Stimulated activated CD8-positive, alpha-beta memory T cell treated with anti-CD3 and anti-CD28 coated beads, Interleukin-12 subunit alpha, Interleukin-12 subunit beta, amount 100 ng/mL, for 24 hours (primary cell): Measurements from ENCODE around the gene TSPOAP1.

ENCODE experiments used
- DNase-seq: peaks from one replicate; pipeline ENCODE4 v3.0.0-alpha.2; 2020; ENCODE audit errors: extremely low read depth

The TSPOAP1 gene, protein sequence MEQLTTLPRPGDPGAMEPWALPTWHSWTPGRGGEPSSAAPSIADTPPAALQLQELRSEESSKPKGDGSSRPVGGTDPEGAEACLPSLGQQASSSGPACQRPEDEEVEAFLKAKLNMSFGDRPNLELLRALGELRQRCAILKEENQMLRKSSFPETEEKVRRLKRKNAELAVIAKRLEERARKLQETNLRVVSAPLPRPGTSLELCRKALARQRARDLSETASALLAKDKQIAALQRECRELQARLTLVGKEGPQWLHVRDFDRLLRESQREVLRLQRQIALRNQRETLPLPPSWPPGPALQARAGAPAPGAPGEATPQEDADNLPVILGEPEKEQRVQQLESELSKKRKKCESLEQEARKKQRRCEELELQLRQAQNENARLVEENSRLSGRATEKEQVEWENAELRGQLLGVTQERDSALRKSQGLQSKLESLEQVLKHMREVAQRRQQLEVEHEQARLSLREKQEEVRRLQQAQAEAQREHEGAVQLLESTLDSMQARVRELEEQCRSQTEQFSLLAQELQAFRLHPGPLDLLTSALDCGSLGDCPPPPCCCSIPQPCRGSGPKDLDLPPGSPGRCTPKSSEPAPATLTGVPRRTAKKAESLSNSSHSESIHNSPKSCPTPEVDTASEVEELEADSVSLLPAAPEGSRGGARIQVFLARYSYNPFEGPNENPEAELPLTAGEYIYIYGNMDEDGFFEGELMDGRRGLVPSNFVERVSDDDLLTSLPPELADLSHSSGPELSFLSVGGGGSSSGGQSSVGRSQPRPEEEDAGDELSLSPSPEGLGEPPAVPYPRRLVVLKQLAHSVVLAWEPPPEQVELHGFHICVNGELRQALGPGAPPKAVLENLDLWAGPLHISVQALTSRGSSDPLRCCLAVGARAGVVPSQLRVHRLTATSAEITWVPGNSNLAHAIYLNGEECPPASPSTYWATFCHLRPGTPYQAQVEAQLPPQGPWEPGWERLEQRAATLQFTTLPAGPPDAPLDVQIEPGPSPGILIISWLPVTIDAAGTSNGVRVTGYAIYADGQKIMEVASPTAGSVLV (N-terminal part only)

DNA sequence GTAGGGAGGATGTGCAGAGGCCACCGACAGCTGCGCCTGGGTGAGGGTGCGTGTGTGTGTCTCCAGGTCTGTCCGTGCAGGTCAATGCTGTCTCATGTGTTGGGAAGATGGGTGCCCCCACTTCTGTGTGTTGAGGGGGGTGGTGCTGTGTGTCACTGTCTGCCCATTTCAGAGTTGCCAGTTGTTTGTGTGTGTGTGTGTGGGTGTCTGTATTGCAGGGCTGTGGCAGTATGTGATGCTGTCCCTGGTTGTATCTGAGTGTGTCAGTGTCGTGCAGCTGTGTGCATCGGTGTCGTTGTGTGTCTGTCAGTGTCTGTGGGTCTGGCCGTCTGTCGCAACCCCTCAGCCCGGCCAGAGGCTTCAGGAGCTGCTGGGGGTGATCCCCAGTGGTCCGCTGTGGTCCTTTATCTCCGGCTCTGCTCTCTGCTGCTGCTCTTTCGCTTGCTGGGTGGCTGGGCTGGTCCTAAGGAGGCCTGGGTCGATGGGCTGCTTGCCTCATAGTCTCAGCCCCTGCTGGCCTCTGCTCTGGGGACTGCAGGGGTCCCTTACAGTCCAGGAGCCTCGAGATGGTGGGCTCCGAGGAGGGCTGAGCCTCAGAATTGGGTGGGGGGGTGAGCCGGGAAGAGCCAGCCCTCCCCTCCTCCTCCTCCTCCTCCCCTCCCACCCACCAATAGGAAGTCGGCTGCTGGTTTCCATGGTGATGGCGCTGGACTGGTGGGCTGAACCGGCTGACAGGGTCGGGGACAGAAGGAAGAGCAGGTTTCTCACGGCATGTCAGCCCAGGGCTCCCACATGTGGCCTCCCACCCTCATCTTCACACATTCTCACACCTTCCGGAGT lies at the start of gene TSPOAP1:
TSS of gene TSPOAP1 (minus strand) at position 601 of the 840 bp plus-strand sequence. CDS start 875 bp downstream, outside the sequence.
- no peak for DNase-seq

- DNase-seq = no peak
These were observed 49.1 kb upstream of the TSPOAP1 start for GRCh38 chr17:58377661-58378060.

DNA sequence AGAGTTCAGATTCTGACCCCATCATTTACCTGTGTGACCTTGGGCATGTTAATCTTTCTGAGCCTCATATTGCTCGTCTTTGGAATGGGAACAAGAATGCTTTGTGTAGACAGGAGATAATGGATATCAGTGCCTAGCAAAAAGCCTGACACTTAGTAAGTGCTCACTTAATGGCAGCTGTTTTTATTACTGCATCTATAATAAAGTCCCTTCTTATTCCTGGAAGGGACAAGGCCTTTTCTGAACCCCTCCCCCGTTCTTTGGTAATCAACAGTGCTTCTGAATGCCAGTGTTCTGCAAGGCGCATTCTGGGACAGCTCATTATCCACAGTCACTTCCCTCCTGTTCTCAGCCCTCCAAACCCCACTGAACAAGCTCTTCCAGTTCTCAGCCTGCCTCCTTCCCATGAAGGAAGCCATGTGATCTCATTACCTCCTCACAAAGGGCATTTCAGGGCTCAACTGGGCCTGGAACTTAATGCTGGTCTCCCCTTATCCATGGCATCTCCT lies 48.6 kb upstream of the TSPOAP1 start:
- DNase-seq = no peak

DNA sequence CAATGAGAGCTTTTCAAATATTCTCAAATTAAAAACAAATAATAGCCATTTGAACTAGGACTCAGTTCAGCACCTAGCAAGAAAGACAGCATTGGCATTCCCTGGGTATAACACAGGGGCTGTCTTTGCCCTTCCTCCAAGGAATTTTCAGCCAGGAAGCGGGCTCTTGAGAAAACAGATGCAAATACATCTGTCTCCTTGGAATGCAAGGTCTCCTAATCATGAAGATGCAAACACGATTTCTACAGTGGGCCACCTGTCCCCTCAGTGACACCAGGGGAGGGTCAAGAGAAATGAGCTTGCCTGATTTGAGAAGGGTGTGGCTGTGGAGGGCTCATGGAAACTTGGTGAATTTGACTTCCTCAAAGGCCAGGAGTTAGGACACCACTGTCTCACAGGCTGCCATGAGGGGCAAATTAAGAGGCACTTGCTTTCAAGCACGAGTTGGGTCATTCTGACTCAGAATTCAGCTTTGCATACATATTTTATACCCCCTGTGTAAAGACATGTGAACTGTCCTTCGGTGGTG lies 47.9 kb upstream of the TSPOAP1 start:
- no peak for DNase-seq

DNA sequence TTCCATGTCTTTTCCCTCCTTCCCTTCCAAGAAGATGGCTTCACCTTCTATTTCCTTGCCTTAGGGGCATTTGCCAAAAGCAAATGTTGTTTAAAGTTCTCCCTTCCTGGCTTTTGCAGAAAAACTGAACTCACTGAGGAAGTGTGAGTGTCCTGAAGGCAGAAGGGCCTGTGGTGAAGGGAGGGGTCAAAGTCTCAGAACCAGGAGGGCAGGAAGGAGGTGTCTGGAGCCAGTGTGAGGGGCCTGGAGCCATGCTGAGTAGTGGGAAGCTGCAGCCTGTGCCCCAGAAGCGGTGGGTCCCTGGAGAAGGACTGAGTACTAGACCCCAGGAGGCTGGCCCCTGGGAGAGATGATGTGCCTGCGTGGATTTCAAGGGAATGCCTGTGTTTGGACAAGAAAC lies 47.2 kb upstream of the TSPOAP1 start:
- DNase-seq = no peak

DNA sequence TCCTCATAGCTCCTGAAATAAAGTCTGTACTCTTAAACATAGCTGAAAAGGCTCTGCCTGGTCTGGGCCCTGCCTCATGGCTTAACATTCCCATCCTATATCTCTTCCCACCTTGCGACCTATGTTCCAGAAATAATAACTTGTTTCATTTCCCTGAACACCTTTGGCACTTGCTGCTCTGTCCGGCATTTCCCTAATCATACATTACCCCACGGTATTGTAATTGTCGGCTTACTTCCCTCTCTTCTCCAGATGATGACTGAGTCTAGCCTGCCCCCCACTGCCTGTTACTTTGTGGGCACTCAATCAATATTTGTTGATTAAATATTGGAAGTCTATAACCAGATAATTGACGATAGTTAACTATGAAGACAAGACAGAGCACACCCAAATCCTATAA lies 46.7 kb upstream of the TSPOAP1 start:
- DNase-seq = no peak

GRCh38 chr17:58373923-58374322 lies 45.3 kb upstream of the TSPOAP1 start:
- no peak for DNase-seq

- no peak for DNase-seq
These were observed 44.4 kb upstream of the TSPOAP1 start for GRCh38 chr17:58373003-58373402.

- DNase-seq = no peak
These were observed 42.8 kb upstream of the TSPOAP1 start for GRCh38 chr17:58371300-58371950.

DNA sequence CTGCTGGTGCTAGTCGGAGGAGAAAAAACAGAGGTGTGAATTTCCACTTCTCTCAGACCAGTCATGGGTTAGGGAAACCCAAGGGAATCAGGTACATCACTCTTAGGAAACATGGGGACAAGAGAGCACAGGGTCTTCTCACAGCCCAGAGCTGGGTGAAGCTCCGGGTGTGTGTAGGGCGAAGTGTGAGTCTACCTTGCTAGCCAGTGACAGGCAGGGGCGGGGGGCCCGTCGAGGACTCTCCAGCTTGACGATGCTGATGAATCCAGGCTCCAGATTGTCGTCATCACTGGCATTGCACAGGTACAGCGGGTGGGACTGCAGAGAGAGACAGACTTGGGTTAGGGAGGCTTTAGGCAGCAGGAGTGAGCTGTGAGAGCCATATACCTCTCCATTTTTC lies 42.1 kb upstream of the TSPOAP1 start:
- no peak for DNase-seq

DNA sequence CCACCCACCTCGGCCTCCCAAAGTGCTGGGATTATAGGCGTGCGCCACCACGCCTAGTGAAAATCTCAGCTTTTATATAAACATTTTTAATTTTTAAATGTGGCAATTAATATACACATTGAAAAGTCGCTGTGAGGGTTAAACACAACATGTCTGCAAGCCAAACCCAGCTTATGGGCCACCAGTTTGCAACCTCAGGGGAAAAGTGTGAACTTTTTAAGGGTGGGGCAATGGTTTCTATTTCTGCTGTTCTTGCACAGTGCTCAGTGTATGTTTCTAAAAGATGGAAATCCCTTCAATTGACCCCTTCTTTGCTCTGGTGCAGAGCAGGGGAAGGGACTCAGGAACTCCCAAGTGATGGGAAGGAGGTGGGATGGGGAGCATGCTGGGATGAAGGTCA lies 41.7 kb upstream of the TSPOAP1 start:
- DNase-seq = no peak

DNA sequence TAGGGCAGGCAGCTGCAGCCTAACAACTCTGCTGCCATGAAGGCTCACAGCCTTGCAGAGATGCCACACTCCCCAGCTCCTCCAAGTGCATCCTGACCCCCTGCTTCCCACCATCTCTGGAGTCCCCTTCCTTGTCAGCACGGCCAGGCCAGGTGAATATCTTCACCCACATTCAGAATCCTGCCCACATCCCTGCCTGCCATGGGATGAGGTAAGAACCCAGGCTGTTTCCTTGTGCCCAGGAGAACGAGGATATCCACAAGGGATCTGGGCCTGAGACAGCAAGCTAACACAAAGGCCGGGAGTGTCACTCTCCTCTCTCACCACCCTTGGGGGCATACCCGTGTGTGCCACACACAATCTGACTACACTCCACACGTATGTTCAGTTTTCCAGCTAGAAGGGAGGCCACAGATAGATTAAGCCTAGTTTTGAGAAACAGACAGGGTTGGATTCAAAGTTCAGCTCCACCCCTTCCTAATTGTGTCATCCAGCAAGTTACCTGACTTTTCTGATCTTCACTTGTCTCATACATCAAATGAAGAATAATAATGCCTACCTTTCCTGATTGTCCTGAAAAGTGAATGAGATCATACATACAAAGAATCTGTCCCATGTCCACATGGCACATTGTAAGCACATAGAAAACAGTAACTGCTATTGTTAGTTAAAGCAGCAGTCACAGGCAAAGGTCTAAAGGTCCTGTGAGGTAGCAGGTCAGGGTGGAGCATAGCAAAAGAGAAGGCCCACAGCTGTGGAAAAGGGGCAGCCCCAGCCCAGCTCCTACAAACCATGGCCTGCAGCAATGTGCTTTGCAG lies 40.8 kb upstream of the TSPOAP1 start:
- DNase-seq = no peak

- DNase-seq = no peak
These were observed 40.2 kb upstream of the TSPOAP1 start for GRCh38 chr17:58368860-58369213.

DNA sequence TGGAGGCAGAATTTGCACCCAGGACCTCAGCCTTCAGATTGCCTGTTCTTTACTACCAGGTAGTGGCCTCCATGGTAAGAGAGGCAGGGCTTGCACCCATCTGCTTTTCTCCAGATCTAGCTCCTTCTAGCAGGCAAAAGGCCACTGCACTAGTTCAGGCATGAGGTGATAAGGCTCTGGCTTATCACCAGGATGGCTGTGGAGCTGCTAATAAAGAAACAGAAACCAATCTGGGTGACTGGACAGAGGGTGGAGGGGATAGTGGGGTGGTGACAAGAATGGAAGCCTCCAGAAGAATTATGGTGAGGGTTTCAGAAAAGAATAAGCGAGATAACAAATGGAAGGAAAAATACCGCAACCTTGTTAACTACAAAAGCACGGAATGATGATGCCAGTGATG lies 38.9 kb upstream of the TSPOAP1 start:
- no peak for DNase-seq

- no peak for DNase-seq
These were observed 37.5 kb upstream of the TSPOAP1 start for GRCh38 chr17:58365980-58366595.

DNA sequence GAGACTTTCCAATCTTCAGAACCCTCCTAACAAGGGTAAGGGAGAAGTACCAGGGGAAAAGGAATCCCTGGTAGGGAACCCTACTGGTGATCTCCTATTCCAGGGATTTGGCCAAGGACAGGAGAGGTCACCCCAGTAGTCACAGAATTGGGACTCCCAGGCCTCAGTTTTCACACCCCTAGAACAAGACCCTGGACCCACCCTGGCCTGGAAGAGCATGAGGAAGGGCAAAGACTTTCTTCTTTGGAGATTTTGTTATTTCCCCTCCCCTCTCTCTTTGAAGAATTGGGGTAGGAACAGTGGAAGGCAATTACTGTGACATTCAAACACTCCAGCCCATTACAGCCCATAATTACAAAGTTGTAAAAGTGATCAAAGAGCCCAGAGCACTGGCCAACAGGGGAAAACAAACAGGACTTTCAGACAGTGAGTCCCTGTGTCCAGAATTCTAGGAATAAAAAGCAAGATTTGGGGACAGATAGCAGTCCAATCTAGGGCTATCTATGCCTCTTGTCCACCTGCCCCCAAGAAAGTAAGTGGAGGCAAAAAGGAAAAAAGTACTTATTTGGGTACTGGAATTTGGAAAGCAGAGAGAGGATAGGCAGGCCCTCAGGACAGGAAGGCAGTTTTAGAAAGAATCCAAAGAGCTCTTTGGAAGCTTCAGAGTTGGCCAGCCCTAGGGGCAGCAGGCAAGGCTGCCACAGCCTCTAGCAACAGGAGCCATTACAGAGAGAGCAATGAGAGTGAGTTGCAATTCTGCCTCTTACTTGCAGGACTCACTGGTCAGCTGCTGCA lies 36.8 kb upstream of the TSPOAP1 start:
- DNase-seq = no peak

DNA sequence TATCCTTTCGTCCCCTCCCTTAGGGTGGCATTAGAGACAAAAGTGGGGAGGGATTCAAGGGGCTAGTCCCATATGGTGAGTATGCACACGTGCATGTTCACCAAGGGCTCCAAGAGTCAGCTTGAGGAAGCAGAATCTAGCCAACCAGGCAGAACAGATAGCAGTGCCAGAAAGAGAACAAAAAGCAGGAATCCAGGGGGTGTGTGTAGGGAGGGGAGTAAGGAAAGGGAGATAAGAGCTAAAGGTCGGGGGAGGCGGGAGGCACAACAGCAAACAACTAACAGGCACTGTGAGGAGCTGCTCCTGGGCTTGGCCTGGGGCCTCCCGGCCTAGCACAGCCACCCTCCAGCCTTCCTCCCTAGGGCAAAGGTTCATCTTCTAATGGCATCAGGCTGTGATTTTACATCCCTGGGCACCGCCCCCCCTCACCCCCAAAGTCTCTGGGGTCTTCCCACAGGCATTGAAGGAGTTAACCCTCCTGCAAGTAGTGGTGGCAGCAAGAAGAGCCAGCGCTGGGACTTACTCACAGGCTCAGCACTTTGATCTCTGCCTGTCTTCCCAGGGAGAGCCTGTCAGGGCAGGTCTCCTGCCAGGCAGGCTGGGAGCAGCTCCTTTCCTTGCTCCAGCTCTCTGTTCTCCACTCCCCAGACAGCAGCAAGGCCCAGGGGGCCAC lies 35.8 kb upstream of the TSPOAP1 start:
- no peak for DNase-seq
